ENCODE results near the gene ZNF423.

ZNF423 gene

DNA sequence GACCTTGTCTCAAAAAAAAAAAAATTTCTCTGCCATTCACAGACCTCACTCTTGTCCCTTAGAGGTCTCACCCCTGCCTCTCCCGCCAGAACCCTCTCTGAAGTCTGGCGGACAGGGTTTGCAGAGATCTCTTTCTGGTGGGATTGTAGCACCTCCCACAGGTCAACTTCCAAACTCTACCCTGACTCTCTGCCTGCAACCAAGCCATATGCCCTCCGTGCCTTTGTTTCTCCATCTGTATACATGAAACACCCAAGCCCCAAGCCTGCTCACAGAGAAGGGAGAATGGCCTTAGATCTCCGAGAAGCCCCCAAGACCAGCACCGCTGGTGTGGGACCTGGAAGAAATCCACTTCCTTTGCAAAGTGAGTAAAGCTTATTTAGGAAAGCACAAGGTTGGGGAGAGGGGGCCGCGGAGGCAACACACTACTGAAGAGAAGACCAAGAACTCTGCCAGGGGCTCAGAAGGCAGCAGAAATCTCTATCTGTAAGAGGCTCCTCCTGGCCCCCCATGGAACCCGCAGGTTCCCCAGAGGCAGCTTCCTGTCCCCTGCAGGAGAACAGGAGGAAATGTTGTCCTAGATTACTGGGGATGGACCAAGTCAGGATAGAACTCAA is 262.4 kb downstream of the ZNF423 start:
- no peak for DNase-seq

DNA sequence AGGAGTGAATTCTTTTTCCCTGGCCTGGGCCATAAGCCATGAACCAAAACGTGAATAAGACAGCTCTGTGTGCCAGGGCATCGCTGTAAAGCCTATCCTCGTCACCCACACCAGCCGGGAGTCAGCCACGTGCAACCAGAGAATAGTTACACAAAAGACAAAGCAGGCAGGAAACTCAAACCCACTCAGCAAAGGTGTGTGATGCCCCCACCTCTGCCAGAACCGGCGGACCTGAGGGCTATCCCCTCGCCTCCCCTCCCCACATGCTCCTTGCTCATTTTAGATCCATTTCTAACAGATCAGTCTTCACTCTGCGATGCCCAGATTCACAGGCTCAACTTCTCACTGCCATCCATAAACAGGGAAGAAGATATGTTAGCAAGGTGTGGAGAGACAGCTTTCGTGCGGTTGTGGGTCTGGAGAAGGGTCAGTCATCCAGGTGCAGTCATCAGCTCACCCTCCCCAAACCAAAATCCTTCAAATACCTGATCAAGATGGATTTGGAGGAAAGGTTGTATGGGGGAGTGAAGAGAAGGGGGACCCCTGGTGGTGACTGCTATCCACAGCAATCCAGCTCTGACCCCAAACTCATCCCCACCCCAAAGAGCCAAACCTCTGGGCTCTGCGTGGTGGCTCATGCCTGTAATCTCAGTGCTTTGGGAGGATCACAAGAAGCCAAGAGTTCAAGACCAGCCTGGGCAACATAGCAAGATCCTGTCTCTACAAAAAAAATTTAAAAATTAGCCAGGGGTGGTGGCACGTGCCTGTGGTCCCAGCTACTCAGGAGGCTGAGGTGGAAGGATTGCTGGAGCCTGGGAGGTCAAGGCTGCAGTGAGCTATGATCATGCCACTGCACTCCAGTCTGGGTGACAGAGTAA is 263.1 kb downstream of the ZNF423 start:
- DNase-seq, result peak; percentile 13

DNA sequence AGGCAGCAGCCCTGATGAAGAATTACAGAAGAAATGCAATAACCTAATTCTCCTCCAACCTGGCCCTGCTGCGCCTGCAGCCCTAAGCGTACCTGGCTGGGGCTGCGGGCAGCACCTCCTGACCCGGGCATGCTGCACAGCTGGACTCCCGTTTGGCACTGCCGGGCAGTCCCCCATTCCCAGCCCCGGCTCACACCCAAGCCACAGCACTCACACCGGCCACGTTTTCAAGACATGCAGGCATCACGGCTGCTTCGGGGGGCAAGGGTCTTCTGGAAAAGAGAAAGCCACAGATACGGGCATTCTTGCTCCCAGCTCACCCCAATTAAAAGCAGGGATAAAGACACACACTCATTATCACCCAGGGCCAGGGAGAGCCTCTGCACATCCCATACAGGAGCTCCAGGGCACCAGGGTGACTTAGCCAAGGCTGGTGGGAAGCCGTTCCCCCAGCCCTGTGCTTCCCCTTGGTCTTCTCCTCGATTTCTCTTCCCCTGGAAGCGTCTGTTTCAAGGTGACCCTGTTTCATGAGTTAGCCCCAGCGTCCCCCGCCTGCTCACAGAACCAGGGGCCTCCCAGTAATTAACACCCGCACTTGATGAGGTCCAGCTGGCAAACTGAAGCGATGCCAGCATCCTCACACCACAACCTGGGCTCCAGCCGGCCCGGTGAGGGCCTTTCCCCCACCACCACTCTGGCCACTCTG is 265.6 kb downstream of the ZNF423 start:
- no peak for DNase-seq

DNA sequence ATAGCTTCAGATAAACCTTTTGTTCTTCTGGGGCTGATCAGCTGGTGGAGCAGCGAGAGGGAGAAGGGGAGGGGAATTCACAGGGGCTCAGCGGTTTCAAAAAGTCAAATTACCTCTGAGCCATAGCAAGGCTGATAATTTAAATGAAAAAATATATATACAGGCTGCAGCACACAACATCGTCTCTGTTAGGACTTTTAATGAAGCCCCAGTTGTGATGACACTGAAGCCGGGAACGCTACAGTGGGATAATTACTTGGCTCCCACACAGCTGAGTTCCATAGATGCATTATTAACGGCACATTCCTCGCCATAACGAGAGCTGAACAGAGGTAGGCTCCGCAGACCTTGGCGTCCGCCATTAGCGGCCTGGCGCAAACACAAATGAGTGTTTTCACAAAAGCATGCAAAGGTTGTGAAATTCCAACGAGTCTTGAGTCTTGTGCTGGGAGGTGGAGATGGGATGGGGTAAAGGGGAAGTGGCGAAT is 266.3 kb downstream of the ZNF423 start:
- DNase-seq, result no peak

DNA sequence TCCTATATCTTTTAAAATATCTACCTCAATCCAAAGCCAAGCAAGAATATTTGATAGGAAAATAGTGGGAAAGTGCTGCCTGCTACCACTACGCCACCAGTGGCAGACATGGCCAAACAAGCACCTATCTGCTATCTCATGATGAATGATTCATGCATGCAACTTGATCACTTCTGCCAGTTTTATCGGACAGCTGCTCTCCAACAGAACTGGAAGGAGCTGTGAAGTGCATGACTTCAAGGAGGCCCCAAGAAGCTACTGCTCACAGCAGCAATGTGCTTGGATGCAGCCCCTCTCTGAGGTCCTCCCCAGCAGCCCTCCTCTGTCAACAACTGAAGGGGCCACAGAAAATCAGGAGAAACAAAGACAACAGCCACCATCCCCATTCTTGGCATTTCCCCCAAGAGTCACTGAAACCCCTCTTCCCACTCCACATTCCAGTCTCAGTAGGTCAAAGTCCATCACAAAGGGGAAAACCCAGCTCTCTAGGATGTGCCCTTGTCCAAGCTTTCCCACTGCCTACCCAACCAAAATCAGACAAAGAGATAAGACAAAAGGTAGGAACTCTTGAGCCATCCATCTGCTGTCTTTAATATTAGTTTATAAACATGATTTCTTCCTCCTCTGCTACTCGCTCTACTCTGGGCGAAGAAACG is 267.1 kb downstream of the ZNF423 start:
- no peak for DNase-seq

DNA sequence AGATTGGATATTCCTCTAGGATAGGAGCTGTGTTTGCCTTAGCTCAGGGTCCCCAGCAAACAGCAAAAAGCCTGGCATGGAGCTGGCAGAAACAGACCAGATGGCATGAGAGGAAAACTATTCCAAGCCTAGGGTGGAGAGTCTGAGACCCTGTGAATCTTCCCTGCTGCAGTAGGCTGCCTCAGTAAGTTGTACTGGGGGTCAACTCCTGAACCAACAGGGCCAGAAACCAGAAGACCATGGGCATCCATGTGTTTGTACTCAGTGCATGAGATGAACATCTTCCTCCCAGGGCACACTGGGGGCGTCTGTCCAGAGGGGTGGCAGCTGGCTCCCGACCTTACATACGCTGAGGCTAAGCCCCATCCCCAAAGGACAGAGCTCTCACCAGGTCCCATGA is 267.9 kb downstream of the ZNF423 start:
- DNase-seq, result no peak

DNA sequence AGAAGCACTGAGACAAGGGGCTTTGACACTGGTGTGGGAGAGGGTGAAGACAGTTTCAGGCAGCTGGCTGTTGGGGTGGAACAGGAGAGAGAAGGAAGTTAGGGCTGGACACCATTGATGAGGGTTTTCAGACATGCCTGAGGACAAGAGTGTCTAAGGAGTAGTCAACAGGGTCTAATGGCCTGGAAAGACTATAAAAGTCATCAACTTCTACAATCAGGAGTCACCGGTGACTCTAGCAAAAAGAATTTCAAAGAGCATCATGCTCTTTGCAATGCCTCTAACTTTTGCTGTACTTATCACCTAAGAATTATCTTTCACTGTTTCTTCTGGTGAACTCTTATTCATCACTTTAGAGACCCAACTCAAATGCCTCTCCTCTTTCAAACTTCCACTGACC is 268.4 kb downstream of the ZNF423 start:
- DNase-seq, result no peak

DNA sequence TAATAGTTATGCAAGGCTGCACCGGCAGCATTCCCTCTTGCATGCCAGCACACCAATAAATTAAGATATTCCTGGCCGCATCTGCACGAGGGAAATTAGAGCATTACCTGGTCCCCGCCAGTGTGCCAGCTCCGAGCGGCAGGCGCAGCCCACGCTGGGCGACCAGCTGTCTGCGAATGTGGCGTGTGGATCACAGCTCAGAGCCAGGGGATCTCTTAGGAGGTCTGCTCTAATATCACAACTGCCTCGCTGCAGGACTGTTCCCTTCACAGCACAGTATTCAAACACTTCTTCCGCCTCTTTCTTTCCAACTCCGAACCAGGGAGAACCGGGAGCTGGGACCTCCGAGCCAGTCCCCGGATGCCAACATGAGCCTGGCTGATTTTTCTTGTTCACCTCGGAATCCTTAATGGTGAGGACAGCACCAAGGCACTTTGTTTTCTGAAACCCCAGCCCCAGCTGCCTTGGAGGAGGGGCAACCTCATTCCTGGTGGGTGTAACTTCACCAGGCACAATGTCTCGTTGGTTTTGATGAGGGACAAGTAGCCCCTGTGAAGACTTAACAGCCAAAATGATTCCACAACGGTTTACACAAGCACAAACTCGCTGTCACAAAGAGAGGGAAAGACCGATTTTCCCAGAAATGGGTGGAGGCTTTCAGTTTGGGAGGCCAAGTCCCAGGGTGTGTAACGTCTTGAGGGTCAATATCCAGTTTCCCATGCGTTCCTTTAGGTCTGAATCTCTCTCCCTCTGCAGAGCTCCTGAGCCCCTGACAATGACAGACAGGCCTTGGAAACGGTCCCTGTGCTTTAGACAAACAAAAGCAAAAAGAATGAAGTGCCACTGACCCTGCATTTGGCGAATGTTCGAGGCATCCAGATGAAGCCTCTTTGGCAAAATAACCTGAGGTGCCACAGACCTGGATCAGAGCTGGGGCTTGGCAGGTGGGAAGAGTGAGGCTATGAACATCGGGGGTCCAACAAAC is 269.2 kb downstream of the ZNF423 start:
- DNase-seq, result no peak

DNA sequence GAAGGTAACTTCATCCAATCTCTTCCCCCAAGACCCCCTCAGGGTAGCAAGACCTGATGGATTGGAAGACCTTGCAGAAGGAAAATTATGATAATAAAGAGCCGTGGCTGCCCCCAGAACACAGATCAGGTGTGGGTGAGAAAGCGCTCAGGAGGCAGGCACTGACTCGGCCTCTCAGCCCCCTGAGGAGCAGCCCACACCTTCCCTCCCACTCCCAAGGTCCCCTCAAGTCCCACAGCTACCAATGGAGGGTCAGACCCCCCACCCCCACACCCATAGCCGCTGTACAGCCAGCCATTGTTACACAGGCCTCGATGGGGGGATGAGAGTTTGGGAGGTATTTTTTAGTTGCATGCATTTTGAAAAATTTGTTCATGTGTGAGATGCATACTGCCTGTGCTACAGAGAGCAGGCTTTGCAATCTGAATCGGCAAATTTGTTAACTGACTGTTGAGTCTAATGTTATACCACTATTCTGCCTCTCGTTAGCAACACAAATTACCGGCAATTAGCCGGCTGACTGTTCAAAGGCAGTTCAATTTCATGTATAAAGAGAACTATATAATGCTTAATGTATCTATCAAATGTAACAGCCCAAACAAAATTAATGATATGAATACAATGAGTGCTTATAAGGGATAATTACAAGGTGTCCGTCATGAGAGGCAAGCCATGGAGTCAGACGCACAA is 270.6 kb downstream of the ZNF423 start:
- no peak for DNase-seq

DNA sequence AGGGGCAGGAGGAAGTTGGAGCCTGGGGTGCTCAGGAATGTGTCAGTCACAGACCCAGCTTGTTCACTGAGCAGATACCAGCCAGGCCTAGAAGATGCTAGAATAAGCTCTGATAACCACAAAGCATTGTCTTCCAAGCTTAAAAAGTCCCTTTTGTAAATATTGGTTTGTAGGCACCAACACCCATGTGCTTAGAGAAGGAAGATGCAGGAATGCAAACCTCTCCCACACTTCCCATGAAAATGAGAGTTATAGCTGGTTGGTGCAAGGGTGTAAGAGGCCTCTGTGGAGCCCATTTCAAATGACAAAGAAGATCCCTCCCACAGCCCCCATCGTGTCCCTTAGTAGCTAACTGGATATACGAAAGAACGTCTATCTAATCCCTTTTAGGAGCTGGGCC is 272.0 kb downstream of the ZNF423 start:
- no peak for DNase-seq

DNA sequence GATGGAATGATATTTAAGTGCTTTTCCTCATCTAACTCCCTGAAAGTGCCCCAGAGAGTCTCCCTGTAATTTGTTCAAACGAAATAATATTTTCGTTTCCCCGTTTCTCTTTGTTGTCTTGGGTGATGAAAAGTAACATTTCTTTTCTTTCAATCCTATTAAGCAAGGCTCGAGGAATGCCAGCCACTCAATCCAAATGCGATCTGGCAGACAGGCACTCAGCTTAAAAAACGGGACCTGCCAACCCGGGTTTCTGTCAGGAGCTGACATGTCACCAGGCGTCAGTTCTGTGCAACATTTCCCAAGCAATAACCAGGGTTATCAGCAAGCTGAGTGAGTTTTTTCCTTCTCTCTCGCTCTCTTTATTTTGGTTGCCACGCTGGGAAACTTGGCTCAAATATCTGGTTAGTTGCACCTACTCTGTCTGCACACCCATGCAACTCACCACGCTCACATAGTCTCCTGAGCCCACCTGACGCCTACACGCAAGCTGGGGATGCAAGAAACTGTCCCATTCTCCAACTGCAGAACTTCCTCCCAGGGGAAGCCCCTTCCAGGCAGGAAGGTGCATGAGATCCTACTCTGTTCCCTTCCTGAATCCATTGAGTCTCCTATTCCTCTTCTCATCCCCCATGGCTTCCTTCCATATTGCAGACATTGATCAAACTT is 274.1 kb downstream of the ZNF423 start:
- DNase-seq, result no peak

DNA sequence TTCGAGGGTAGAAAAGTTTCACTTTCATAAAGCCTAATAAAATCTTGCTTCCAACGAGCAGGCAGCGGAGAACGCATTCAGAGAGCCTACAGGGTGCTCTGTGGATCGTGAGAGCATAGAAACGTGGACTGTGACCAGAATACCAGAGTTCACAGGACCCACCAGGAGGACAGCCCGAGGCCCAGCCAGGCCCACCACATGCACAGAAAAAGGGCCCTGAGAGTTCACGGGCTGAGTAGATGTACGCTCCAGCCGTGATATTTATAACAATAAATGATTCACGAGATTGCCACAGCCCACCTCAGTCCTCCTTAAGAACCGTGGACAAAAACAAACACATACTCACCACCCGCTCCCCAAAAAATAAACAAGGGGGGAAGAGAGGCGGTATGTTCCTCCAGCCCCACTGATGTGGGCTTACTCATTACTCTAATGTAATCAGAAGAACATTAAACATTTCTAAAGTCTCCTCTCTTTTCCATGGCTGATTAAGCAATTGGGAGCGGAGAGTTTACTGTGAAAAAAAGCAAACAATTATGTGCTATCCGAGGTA is 275.1 kb downstream of the ZNF423 start:
- no peak for DNase-seq

DNA sequence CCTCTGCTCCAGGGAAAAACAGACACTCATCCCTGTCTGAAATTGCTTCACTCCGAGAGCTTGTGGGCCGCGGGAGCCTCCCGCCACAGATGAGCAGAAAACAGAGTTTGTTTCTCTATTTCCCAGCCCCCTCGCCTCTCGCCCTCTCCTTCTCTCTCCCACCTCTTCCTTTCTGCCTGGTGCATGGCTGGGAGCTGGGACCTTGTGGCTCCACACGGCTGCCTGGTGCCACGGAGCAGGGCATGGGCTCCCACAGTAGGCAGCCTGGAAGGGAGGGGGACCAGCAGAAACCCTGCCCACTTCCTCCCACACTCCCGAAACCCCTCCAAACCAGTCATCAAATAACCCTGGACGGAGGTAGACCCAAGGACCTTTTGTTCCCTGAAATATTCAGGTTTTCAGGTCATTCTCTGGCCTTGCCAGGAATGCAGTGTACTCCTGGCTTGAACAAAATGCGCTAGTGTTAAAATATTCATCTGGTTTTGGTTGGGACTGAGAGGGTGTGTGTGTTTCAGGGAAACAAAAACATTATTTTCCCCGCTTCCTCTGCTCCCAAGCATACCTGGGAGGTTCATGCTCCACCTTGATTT is 277.4 kb downstream of the ZNF423 start:
- no peak for DNase-seq

DNA sequence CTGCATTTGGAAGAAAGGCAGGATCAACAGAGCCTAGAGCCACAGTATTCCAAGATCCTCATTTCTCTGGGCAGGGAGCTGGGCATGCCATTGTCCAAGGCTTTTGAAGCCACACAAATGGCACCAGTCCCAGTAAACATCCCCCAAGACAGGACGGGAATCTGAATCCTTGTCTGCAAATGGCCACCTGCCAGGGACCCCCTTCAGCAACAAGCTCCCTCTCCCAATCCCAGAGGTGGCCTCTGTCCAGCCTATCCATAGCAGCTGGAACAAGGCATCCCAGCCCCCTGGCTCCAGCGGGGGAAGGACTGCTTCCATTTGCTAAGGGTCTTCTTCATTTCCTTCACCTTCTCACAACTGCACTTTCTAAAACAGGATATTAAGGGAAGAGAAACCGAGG is 277.9 kb downstream of the ZNF423 start:
- no peak for DNase-seq

DNA sequence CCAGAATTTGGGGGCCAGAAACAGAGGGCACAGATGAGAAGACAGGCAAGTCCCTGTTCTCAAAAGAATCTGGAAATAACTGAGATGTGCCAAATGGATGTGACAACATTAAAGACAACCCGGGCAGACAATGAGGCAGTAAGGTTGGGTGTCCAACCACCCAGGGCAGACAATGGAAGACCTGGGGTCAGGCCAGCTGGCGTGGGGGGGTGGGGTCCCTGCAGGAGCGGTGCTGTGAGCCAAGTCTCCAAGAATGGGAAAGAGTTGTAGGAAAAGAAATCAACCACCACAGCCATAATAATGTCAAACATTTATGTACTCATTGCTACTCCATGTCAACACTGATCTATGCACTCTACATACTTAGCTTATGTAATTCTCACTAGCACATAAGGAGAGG is 279.0 kb downstream of the ZNF423 start:
- DNase-seq, result no peak

DNA sequence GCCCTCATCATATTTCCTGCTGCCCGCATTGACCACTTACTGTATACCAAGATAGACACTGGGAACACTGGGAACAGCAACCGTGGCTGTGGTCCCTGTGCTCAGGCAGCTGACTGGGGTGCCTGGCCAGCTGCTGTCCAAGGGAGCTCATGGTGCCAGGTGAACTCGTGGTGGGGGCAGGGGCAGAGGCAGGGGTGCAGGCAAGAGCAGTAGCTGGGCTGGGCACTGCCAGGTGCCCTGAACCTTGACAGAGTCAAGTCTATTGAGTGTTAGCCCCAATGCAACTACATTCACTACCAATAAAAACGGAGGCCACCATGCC is 279.8 kb downstream of the ZNF423 start:
- DNase-seq, result no peak

DNA sequence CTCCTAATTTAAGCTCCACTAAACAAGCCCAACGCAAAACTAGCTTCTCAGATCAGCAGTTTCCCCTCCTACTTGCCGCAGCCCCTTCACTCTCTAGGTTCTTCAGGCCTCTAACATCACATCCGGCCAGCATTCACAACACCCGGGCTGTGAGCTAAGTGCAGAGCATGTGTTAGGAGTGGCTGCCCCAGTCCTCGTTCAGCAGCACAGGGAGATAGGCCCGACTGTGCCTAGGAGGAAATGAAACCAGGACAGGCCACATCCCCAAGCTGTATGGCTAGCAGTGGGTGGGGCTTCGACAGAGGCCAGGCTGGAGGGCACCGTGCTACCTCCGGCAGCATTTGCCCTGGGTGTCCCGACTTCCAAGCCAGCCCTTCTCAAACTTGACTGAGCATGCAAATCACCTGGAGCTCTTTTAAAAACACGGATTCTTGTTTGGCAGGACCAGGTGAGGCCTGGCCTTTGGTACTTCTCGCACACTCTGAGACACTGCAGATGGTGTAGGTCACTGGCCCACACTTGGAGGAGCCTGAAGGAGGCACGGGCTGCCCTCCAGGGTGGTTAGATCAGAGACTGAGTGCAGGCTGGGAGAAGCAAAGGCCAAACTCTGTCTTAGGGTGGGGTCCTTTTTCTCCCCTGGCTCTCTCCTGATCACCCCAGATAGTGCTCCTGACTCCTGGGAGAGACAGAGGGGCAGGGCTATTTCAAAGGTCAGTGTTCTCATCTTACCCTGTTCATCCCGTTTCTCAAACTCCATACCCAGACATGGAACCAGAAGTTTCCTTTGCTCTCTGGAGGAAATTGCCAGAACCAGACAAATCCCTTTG is 280.4 kb downstream of the ZNF423 start:
- DNase-seq, result no peak

DNA sequence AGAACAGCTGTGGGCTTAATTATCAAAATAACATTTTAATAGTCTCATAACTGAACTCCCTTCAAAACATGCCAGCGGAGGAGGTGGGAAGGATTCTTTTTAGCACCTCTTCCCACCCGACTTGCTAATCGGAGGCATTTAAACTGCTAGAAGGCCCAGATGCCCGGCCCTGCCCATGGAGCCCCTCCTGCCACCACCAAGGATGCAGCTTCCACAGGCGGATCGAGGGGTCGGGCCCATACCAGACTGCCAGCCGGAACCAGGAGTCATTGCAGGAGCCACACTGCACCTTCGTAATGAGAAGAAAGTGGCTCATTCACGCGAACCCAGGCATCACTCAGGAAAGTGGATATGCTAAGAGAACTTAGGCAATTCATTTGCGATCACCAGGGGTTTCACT is 281.1 kb downstream of the ZNF423 start:
- no peak for DNase-seq

DNA sequence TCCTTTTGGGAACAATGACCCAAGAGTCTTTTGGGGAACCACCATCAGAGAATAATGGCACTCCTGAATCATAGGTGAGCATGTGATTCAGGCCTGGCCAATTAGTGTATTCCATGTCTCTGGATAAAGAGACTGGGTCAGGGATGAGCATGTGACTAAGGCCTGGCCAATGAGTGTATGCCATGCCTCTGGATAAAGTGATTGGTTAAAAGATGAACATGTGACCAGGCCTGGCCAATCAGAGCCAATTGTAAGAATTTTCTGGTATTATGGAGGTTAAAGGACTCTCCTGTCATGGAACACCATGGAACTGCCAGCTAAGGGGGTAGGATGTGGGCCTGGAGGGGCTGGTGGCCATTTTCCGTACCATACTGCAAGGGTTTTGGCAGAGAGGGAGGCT is 288.0 kb downstream of the ZNF423 start:
- no peak for DNase-seq

Measured in CD4-positive, alpha-beta T cell treated with Interleukin-4 for 4 hours (primary cell).